Measurements from ENCODE around the gene SMURF2.

DNA sequence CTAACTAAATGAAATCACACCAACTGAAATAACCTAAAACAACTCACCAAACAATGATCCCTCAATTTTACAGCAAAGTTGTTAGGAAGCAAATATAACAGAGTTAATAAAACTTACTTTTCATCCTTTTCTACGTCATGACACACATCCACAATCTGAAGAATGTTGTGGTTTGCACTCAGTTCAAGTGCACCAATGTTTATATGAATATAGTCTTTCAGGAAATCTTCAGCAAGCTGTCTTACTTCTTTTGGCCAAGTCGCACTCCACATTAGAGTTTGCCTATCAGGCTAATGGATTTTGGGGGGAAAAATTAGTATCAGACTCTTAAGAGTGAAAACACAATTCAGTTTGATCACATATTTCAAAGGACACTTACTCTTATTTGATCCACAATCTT, 159.3 kb downstream of the SMURF2 start:
- TF ChIP-seq, protein P1, sequence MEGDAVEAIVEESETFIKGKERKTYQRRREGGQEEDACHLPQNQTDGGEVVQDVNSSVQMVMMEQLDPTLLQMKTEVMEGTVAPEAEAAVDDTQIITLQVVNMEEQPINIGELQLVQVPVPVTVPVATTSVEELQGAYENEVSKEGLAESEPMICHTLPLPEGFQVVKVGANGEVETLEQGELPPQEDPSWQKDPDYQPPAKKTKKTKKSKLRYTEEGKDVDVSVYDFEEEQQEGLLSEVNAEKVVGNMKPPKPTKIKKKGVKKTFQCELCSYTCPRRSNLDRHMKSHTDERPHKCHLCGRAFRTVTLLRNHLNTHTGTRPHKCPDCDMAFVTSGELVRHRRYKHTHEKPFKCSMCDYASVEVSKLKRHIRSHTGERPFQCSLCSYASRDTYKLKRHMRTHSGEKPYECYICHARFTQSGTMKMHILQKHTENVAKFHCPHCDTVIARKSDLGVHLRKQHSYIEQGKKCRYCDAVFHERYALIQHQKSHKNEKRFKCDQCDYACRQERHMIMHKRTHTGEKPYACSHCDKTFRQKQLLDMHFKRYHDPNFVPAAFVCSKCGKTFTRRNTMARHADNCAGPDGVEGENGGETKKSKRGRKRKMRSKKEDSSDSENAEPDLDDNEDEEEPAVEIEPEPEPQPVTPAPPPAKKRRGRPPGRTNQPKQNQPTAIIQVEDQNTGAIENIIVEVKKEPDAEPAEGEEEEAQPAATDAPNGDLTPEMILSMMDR (IDR thresholded peaks at IDR 0.05), result no peak
- no peak for TF ChIP-seq POLR2A (IDR thresholded peaks at IDR 0.05)
